GM21576 (cell line): Measurements from ENCODE around the gene PTPN21.

Source experiments
- ATAC-seq: cut with Tn5 transposase; IDR thresholded peaks from one replicate; pipeline ENCODE4 v1.9.1; 2021; ENCODE audit warnings: mild to moderate bottlenecking, moderate library complexity; ENCODE audit not compliant: unreplicated experiment

Gene PTPN21

DNA sequence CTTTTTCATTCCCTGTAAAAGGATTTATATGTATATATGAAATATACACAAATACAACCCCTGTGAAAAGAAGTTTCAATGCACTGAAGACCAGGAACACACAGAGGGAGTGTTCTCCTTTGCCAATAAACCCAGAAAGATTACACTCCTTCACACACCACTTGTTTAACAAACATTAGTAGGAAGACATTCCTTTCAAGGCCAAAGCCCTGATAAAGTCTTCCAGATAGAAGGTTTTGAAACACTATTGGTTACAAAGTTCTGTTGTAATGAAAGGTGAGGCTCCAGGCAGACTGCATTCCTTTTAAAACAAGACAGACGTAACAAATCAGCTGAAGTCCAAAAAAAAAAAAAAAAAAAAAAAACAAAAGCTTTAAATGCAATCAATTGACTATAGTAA lies 81.0 kb downstream of the PTPN21 start:
- ATAC-seq, result no peak

GRCh38 chr14:88470542-88471440 lies 84.0 kb downstream of the PTPN21 start:
- no peak for ATAC-seq

- no peak for ATAC-seq
Measured at GRCh38 chr14:88468406-88468805, 86.4 kb downstream of the PTPN21 start.

DNA sequence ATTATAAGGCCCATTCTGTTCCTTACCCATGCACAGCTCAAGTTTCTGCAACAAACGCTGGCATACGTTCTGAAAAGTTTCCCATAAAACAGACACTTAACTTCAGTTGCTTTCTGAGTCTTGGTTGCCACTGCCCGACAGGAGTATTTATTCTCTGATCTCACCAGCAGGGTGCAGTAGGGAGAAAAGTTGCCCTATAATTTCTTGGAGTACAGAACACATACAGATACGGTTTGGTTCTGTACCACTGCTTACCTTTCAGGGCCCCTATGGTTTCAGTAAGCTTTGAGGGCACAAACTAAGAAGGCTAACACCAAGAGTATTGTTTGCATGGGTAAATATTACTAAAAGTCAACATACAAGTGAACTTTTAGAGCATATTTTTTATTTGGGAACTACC lies 91.5 kb downstream of the PTPN21 start:
- no peak for ATAC-seq

- no peak for ATAC-seq
Measured at GRCh38 chr14:88454886-88455285, 99.9 kb downstream of the PTPN21 start.

- no peak for ATAC-seq
Measured at GRCh38 chr14:88452231-88452630, 102.6 kb downstream of the PTPN21 start.

GRCh38 chr14:88439088-88439487 lies 115.7 kb downstream of the PTPN21 start:
- no peak for ATAC-seq

DNA sequence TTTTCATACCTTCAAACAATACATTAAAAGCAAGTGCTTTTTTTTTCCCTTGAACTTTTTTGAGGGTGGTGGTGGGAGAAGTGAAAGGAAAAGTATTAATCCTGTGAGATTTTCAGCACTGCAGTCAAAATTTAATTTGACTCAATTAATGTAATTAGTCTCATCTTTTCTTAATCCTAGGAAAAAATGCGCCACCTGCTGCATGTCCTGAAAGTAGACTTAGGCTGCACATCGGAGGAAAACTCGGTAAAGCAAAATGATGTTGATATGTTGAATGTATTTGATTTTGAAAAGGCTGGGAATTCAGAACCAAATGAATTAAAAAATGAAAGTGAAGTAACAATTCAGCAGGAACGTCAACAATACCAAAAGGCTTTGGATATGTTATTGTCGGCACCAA lies 117.1 kb downstream of the PTPN21 start:
- ATAC-seq, result no peak

DNA sequence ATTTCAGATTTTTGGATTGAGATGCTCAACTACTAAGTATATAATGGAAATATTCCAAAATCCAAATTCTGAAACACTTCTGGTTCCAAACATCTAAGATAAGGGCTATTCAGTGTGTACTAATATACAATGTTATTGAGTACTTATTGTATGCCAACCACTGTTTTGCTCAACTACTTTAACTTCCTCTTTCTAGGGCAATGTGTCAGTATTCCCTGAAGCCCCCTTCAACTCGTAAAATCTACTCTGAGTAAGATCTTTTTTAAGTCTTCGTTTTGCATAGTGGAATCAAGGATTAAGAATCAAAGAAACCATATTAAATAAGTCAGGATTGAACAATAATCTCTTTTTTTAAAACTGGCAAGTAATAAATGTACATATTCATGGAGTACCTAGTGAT lies 123.8 kb downstream of the PTPN21 start:
- no peak for ATAC-seq

GRCh38 chr14:88426271-88426670 lies 128.5 kb downstream of the PTPN21 start:
- no peak for ATAC-seq

DNA sequence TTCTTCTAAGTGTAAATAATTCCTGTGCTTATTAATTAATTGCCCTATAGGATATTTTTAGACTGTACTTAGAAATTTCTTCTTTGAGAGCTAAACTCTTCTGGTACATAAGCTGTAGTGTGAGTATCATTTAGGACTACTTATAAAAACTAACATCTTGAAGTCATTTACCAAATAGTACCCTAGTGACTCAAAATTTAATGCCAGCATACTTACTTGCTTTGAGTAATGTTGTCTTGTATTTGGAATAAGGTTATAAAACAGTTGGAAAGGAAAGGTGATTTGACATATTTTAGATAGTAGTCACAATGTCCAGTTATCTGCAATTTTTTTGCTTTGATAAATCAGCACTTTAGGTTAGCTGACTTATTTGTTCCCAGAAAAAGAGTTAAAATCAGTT lies 130.2 kb downstream of the PTPN21 start:
- ATAC-seq, result no peak

GRCh38 chr14:88422919-88423650 lies 131.7 kb downstream of the PTPN21 start:
- no peak for ATAC-seq

DNA sequence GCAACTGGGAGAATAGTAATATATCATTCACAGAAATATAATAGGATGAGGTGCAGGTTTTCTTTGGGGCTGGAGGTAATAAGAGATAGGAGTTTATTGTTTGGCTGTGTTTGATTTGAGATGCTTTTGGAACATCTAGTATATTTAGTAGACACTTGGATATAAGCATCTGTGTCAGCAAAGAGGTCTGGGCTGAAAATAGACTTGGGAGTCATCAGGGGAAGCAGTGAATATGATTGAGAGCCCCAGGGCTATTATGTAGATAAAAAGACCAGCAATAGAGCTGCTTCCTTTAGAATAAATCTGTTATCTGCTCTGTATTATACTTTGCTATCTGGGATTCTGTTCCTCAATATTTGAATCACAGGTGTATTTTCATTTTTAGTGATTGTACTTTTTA lies 132.8 kb downstream of the PTPN21 start:
- ATAC-seq, result no peak

DNA sequence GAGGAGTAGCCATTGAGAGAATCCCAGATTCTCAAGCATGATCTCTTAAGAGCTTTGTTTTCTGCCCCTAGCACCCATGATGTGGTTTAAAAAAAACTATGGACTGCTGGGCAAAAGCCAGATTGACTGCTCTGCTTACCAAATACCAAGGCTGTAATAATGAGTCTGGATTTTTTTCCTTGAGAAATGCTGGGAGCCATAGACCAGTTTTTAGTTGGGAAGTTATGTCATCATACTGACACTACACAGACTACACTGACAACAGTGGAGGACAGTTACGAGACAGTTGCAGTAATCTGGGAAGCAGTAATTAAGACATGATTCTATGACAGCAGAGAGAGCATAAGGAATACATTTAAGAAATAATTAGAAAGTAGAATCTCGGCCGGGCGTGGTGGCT lies 133.5 kb downstream of the PTPN21 start:
- ATAC-seq, result no peak

DNA sequence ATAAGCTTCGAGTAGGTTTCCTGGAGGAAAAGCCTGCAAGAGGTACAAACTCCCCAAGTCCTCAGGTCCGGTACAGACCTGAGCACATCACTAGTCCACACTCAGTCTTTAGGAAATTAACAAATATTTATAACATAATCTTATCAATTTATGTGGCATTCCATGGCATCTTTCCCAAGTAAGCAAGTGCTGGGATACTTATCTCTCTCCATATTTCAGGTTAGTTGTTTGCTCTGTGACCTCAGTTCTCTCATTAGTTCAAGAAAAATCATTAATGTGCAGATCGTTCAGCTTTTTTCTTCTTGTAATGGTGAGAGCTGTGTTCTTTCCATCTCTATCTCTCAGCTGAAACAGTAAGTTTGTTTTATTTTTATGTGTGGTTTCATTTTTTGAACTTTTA lies 134.6 kb downstream of the PTPN21 start:
- ATAC-seq, result no peak

- ATAC-seq, result no peak
Measured at GRCh38 chr14:88417594-88417993, 137.2 kb downstream of the PTPN21 start.
